SH-SY5Y (cell line): ENCODE measurements around the gene LRRFIP1.

Source experiments
- GATA2 ChIP-seq: IDR thresholded peaks from 2 replicates; pipeline ENCODE4 v1.6.1; 2011; ENCODE audit warnings: mild to moderate bottlenecking, low read depth, low read length
- GATA3 ChIP-seq: IDR thresholded peaks from 2 replicates; pipeline ENCODE4 v1.6.1; 2011; ENCODE audit warnings: low read depth, mild to moderate bottlenecking, low read length, moderate library complexity

DNA sequence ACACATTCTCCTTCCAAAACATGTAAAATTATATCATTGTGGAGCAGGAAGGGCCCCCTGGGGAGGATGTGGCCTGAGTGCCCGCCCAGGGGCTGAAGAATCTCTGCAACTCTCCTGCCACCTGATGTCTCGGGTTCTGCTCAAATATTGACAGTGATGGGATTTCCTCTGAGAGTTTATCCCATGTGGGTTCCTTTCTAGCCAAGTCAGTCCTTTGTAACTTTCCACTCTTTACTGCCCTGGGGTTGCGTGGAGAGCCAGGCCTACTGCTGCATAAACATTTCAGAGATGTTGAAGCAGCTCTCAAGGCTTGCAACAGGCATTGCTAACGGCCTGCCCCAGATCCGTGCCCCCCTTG, 32.9 kb upstream of the LRRFIP1 start:
- TF ChIP-seq GATA2 = no peak
- no peak for TF ChIP-seq GATA3
